CD4-positive, alpha-beta T cell treated with Interleukin-17A for 1 hour (primary cell): Measurements from ENCODE around the gene C2orf76.

Experiments
- DNase-seq: peaks from one replicate; pipeline ENCODE4 v3.0.0-alpha.2; 2020

The C2orf76 gene

GRCh38 chr2:119333833-119334232 is 32.8 kb downstream of the C2orf76 start:
- no peak for DNase-seq

DNA sequence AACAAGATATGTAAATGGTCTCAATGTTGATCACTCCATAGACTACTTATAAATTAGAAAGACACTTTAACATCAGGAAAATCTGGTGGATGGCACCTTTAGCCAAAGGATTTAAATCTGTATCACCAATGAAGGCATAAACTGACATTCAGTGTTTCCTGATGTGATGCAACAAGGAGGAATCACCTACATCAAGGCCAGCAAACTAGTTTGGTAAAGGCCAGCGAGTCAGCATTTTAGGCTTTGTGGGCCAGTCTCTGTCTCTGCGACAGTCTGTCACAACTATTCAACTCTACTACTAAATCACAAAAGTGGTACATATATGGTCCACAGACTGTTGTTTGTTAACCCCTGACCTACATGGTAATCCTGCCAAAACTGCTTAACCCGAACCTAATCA is 33.3 kb downstream of the C2orf76 start:
- no peak for DNase-seq

DNA sequence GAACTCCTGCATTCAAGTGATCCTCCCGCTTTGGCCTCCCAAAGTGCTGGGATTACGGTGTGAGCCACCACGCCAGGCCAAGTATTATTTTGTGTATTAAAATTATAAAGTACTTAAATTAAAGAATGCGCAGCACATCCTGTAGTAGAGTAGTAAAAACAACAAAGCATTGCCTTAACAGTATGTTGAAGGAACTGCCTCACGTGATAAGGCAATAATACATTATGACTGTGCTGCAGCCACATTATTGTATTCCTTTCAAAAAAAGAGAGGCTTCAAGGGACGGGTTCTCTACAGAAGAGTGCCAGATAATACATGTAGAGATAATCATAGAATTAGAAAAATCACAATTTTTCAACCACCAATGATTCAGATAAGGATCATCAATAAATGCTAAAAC is 33.7 kb downstream of the C2orf76 start:
- no peak for DNase-seq

- DNase-seq, result no peak
Measured at GRCh38 chr2:119327431-119327830, 39.2 kb downstream of the C2orf76 start.

DNA sequence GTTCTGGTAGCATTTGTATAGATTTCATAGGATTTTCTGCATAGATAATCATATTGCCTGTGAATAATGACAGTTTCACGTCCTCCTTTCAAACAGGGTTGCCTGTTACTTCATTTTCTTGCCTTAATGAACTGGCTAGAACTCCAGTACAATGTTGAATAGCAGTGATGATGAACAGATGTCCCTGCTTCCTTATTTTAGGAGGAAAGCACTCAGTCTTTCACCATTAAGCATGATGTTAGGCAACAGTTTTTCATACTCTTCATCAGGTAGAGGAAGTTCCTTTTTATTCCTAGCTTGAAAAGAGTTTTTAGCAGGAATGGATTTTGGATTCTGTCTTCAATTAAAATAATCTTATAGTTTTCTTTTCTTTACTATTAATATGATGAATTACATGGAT is 39.7 kb downstream of the C2orf76 start:
- DNase-seq, result no peak

GRCh38 chr2:119324685-119325270 is 41.9 kb downstream of the C2orf76 start:
- DNase-seq, result no peak

- DNase-seq, result no peak
Measured at GRCh38 chr2:119323459-119323858, 43.2 kb downstream of the C2orf76 start.

- no peak for DNase-seq
Measured at GRCh38 chr2:119319593-119319992, 47.0 kb downstream of the C2orf76 start.

DNA sequence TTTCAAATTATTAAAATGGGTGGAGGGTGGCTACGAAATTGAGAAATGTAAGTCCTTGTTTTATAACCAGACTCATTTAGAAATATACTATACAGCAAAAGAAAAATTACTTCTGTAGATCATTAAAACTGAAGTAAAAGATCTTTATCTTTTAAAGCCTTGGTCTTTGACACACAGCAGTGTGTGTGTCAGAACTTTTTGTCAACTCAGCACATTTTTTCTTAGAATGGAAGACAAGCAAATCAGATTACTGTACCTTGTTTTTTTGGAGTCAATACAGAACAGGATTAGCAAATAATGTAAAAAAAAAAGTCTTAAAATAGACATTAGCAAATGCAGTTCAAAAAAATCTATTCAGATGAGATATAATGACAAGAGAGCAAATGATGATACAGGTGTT is 49.1 kb downstream of the C2orf76 start:
- DNase-seq, result no peak

DNA sequence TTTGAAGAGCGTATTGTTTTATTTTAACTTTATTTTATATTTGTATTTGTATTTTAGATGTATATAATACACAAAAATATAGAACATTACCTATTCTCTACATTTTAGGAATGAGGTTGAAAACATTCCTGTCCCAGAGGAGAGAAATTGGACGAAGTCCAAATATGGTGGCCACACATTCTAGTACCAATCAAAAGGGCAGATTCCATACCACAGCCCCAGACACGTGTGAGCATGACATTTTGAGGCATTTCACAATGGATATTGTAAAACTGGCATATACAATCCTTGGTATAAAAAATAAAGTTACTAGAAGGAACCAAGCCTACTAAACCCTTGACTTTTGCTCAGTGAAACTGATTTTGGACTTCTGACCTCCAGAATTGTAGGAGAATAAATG is 50.6 kb downstream of the C2orf76 start:
- no peak for DNase-seq

DNA sequence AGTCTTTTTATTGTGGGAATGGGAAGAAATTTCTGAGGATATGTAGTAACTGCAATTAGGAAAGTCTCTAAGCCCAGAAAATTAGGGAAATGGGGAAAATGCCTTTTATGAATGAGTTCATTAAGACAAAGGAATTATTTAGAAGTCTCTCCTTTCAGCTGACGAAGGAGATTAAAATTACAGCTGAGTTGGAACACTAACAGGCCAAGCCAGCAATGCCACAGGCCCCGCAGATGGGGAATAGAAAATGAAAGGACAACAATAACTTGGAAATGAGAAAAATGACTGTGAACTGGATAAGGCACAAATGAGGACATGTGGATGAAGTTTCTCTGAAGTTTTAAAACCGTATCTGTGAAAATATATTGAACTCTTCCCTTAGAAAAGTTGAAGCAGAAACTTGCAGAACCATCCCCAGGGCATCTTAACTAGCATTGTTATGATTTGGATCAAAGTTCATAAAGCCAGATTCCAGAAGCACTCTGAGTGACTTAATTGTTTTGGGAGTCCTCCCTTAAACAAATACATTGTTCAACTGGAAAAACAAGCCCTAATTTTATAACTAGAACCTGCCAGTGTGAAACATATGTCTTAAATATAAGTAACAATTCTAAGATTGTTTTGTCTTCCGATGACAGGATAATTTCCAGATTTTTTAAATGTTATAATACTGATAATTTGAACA is 51.3 kb downstream of the C2orf76 start:
- no peak for DNase-seq

DNA sequence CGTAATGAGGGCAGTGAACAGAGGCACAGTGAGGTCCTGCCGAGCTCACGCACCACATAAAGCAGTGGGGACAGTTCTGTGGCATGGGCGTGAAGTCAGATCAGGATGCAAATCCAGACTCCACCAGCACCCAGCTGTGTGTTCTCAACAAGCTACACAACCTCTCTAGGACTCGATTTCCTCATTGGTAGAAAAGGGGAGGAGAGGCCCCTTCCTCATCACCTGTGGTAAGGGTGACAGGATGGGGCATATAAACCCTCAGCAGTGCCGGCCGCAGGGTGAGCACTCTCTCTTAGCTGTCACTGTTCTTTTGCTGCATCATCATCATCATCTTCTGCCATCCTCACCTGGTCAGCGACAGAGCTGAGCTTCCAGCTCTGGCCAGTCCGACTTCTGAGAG is 54.8 kb downstream of the C2orf76 start:
- no peak for DNase-seq

DNA sequence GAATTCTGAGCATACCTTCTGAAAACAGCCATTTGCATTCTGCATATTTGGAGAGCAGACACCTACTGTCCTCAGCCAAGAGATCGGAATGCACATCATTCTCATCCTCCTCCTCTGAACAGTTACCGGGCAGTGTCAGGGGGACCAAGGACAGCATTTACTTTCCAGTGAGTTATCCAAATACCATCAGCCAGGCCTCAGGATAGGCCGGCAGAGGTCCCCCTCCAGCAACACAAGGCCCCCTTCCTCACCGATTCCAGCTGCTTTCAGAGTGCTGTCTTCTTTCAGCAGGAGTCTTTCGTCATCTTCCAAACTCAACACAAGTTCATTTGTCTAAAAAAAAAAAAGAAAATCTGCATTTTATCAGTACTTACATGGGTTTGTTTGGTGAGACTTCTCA is 55.3 kb downstream of the C2orf76 start:
- DNase-seq, result no peak

GRCh38 chr2:119308793-119309330 is 57.8 kb downstream of the C2orf76 start:
- no peak for DNase-seq

- DNase-seq, result no peak
Measured at GRCh38 chr2:119307419-119308140, 59.1 kb downstream of the C2orf76 start.

GRCh38 chr2:119306196-119306590 is 60.4 kb downstream of the C2orf76 start:
- no peak for DNase-seq

- DNase-seq, result no peak
Measured at GRCh38 chr2:119305497-119306195, 61.0 kb downstream of the C2orf76 start.

DNA sequence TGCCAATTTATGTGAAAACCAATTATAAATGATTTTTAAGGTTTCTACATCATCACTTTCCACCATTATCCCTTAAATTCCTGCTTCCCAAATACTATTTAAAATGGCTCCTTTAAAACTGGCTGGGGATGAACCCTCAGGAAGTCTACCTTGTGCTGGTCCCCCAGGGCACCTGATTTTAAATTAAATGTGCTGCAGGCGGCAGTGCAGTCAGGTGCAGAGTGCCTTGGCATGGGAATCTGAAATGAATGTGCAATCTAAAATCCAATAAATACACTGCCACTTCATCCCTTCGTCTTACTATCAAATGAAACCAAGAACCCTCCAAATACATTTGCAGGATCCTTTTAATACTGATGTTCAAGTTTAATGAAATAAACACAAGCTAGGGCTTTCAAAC is 61.8 kb downstream of the C2orf76 start:
- DNase-seq, result no peak

GRCh38 chr2:119301413-119301812 is 65.2 kb downstream of the C2orf76 start:
- DNase-seq, result no peak

- no peak for DNase-seq
Measured at GRCh38 chr2:119295688-119296375, 70.8 kb downstream of the C2orf76 start.

DNA sequence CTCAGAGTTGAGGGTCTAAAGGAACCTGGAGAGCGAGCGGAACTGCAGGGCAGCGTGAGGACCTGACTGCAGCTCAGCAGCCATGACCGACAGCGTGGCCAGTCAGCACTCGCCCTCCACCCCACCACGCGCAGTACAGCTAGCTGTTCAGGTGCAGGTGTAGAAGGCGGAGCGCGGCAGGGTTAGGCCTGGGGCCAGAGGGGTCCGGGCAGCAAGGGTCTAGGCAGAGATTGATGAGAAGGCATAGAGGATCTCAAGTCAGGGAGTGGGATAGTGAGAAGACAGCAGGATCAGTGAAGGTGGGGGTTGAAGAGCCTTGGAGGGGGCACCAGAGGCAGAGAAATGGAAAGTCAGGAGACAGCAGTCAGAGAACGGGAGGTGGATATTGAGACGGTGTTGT is 72.0 kb downstream of the C2orf76 start:
- DNase-seq, result no peak

- DNase-seq, result no peak
Measured at GRCh38 chr2:119293900-119294299, 72.7 kb downstream of the C2orf76 start.

GRCh38 chr2:119293254-119293653 is 73.4 kb downstream of the C2orf76 start:
- no peak for DNase-seq
